ENCODE data around the gene FHDC1.

GRCh38 chr4:152927737-152928136 is 8.4 kb upstream of the FHDC1 start:
- TF ChIP-seq CTCF (conservative IDR thresholded peaks at IDR 0.05; ENCODE audit: low read depth, low read length), result no peak
- TF ChIP-seq EZH2 (IDR thresholded peaks at IDR 0.05; ENCODE audit: low read length, unreplicated experiment), result no peak
